HG03521 (cell line): ENCODE results near the gene SSNA1.

ENCODE experiments used
- ATAC-seq: cut with Tn5 transposase; IDR thresholded peaks from one replicate; pipeline ENCODE4 v1.9.1; 2021; ENCODE audit warnings: mild to moderate bottlenecking, moderate library complexity; ENCODE audit not compliant: unreplicated experiment

The SSNA1 gene

DNA sequence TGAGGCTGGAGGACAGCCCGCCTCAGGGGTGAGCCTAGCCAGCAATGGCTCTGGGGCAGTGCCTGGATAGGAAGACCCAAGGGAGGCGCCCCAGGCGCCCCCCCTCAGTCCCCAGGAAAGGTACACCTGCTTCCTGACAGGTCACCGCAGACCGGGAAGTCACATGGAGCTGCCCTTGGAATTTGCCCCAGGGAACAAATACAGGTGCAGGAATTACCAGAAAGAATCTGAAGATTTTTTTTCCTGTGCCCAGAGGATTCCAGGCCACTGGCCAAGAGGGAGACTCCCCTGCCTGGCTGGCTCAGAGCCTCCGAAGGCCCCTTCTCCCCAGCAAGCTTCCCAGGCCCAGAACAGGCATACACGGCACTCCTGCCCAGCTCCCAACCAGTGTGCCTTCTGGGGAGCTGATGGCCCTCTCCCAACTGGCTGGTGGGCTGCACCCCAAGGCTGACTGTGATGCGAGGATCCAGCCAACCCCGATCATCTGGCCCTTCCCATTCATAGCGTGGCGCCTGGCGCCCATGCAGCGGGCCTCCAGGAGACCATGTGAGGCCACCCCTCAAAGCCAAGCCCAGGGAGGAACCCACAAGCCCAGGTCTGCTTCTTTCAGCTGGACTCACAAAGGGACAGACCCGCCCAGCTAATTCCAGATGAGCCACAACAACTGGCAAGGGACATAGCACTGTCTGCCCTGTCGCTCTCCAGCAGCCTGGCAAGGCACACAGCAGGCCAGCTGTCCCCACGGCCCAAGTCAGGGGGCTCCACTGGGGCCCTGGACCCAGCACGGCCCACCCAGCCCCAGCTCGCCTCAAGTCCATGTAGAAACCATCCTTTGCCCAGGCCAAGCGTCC is 9.8 kb downstream of the SSNA1 start:
- ATAC-seq, result no peak

DNA sequence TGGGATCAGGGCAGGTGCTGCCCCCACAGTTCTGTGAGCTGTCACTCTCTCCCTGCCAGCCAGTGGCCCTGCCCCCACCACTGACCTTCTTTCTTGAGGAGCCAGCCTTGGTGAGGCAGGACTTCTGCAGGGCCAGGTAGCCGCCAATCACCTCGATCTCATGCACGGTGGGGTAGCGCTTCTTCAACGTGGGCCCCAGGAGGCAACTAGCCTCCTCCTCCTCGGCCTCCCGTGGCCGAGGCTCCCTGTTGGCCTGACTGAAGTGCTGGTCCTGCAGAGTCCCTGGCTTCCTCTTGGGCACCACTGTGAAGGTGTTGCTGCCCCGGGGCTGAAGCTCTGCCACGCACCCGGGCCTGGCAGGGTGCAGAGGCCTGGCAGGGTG is 10.4 kb downstream of the SSNA1 start:
- ATAC-seq, result no peak

DNA sequence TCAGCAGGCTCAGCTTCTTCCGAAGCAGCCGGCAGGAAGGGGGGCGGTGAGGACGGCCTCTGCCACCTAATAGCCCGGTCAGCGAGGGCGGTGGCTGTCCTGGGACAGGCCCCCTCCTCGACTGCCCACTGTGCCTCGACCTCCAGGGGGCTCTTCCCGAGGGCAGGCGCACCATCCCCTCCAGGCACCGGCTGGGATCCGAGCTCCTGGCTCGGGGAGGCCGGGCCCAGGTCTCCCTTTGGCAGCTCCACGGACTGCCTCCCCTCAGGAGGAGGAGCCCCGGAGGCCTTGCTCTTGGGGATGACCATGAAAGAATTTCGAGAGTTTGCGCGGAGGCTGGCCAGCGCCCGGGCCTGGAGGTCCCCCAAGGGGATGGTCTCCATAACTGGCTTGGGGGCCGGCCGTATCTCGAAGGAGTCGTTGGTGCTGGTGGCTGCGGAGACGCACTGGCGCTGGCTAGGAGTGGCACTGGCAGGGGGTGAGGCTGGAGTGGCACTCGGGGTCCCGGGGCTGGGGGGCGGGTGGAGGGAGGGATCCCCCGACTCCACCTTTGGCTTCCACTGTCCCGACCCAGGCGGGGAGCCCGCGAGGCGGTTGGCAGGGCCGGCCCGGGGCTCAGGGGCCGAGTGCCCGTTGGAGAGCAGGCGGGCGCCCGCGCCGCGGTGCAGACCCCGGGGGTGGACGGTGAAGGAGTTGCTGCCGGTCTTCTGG is 11.1 kb downstream of the SSNA1 start:
- no peak for ATAC-seq

GRCh38 chr9:137200311-137201204 is 12.1 kb downstream of the SSNA1 start, which contains the start of gene TPRN:
Gene TPRN (minus strand): TSS chr9:137200741. CDS start chr9:137200711, 30 bp downstream.
- ATAC-seq, result peak; percentile 87

DNA sequence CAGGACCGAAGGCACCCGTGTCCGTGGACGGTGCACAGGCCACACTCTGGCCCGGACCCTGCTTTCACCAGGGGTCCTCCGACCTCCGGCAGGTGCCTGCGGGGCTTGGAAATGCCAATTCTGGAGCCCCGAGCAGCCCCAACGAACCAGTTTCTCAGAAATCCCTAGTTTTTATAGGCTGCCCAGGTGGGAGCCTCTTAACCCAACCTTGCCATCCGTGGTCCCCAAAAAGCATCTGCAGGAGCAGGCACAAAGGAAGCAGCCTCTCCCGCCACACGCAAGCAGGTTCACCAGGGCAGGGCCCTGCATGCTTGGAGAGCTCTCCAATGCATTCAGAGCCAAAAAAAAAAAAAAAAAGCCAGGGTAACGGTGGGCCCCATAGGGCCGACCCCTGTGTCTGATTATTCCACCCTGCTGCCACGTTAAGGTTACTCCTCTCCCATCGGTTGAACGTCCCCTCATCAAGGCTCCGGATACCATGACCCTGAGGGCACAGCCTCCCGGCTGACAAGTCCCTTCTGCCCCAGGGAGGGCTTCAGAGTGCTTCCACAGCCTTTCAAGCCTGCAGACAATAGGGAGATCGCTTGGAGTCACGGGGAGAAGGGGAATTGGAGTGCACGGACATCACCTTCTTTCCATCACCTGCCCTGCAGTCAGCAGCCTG is 12.9 kb downstream of the SSNA1 start:
- ATAC-seq, result no peak

- ATAC-seq, result no peak
These were observed 14.5 kb downstream of the SSNA1 start for GRCh38 chr9:137202966-137203365.

DNA sequence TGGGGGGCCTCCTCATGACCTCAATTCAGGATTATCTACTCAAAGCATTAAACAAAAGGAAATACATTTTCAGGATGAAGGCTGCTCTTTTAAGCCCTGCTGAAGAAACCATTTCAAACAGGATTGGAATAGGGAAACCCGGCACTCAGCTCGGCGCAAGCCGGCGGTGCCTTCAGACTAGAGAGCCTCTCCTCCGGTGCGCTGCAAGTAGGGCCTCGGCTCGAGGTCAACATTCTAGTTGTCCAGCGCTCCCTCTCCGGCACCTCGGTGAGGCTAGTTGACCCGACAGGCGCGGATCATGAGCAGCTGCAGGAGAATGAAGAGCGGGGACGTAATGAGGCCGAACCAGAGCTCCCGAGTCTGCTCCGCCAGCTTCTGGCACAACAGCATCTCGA is 16.3 kb downstream of the SSNA1 start:
- no peak for ATAC-seq

GRCh38 chr9:137205126-137206069 is 16.9 kb downstream of the SSNA1 start, which contains the start of the genes NDOR1 and TMEM203:
Gene NDOR1 (plus strand): TSS chr9:137205700. CDS start chr9:137205778, 78 bp downstream.
Gene TMEM203 (minus strand): TSS chr9:137205648. CDS start chr9:137205414, 234 bp downstream.
- peak; percentile 34 for ATAC-seq

GRCh38 chr9:137206602-137207001 is 18.1 kb downstream of the SSNA1 start:
- no peak for ATAC-seq

DNA sequence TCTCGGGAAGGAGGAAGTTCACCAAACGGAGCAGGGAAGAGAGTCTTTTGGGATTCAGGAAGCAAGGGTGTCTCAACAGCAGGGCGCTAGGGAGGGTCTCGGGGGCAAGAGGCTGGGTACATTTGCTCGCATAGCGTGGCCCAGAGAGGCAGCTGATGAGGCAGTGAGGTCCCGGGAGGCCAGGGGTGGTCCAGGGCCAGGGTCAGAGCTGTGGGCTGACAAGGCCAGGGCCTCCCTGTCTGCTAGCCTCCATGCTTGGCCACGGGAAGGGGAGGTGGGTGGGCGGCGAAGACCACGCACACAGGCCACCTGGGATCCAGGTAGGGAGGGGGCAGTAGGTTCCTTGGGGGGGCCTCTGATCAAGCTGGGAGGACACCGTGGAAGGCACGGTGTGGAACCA is 23.1 kb downstream of the SSNA1 start:
- no peak for ATAC-seq

DNA sequence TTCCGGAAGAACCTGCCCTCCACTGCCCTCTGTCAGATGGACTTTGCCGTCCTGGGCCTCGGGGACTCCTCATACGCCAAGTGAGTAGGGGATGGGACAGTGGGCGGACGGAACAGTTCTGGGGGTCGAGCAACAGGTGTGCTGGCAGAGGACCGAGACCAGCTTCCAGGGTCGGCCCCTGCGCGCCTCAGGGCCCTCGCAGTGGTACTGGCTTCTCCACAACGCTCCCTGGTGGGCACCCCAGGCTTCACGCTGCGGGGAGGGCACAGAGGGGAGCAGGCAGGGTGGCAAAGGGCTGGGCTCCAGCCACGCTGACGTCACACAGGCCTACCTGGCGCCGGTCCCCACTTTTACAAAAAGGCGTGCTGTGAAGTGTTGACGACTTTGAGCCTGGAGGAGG is 24.0 kb downstream of the SSNA1 start:
- ATAC-seq, result no peak

DNA sequence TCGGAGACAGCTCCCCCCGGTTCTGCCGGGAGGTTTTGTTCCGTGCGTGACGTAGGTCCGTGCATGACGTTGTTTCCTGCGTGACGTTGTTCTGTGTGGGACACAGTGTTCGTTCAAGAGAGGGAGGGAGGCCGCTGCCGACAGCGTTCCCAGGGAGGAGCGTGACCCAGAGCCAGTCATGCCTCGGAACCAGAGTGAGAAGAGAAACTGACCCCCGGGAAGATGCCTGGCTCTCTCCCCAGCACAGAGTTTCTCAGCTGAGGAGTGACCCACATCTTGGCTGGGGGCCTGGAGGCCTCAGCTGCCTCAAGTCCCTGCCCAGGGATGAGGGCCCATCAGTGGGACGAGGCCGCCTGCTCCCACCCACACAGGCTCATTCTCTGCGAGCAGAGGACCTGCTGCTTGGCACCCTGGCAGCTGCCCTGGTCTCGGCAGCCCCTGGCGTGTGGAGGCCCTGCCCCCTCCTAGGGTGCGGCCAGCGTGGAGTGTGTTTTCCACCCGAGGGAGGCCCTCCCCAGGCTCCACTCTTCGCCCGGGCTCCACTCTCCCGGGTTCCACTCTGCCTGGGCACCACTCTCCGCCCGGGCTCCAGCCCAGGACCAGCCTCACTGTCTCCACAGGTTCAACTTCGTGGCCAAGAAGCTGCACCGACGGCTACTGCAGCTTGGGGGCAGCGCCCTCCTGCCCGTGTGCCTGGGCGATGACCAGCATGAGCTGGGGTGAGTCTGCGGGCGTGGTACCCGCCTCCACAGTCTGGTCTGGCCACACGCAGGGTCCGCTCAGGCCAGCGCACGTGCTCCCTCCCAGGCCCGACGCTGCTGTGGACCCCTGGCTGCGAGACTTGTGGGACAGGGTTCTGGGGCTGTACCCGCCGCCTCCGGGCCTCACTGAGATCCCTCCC is 24.9 kb downstream of the SSNA1 start:
- no peak for ATAC-seq

- no peak for ATAC-seq
These were observed 26.1 kb downstream of the SSNA1 start for GRCh38 chr9:137214620-137215019.

- no peak for ATAC-seq
These were observed 26.9 kb downstream of the SSNA1 start for GRCh38 chr9:137215196-137215986.

DNA sequence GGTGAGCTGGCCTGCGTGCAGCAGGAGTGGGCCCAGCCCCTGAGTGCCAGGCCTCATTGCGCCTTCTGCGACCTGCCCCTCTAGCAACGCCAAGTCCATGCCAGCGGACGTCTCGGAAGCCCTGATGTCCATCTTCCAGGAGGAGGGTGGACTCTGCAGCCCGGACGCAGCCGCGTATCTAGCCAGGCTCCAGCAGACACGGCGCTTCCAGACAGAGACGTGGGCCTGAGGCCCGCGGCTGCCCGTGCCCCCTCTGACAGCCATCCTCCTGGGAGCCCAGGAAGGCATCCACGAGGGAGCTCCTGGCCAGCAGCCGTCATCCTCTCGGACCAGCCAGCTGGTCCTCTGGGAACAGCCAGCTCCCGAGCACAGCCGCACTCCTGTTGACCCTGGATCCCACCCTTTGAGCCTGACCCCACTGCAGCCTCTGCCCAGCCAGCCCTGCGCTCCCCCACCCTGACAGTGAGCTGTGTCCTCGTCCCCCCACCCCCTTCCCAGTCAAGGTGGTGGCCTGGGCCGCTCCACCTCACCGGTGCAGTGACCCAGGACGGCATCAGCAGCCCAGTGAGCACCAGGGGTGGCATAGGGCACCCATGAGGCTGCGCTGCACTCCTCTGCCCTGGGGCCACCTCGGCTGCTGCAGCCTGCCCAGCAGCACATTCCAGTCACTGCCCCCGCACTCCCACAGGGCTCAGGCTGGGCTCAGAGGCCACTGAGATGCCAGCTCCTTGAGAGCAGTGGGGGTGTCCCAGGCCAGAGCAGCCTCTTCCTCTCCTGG is 27.9 kb downstream of the SSNA1 start:
- ATAC-seq, result no peak

- ATAC-seq, result no peak
These were observed 29.1 kb downstream of the SSNA1 start for GRCh38 chr9:137217276-137218211.
